H1 (cell line): Measurements from ENCODE around the gene HYAL1. TPM values are rescaled to one million over a fixed set of nuclear protein-coding genes. Genes with fewer than 3 reads are reported as not detected.

Experiments used
- CTCF ChIA-PET: fragments of 300-600 bp; sonication (Branson Sonifier 250); formaldehyde crosslinking; loops from one replicate; lab custom pipeline; 2021; ENCODE audit not compliant: partially characterized antibody; lab: Charles Lee
- POLR2A ChIA-PET: fragments of 300-600 bp; sonication (Branson Sonifier 250); formaldehyde crosslinking; loops from one replicate; lab custom pipeline; 2021; ENCODE audit warnings: inconsistent platforms; ENCODE audit not compliant: partially characterized antibody; lab: Charles Lee
- DNase-seq, 2 experiments: peaks; one replicate each; pipeline versions ENCODE4 v3.0.0 to v3.0.0-alpha.2; 2010 to 2022; ENCODE audit warnings: low spot score in 2 of 2, low read depth in 1 of 2, mixed read lengths in 1 of 2
- FAIRE-seq: peaks from 2 replicates; lab custom pipeline; 2011; peaks lifted over from hg19 to GRCh38; lab: Jason Lieb, UNC
- H2AFZ ChIP-seq: 2 replicates; pipeline ENCODE4 v1.8.1; 2012; ENCODE audit warnings: low read length, inconsistent platforms
- H2AK5ac ChIP-seq: 2 replicates; pipeline ENCODE4 v1.6.1; 2013; ENCODE audit warnings: low read depth, low read length
- H2BK120ac ChIP-seq: replicated peaks from 2 replicates; pipeline ENCODE3; 2013; ENCODE audit warnings: low read depth, low read length, inconsistent platforms
- H2BK12ac ChIP-seq: 2 replicates; pipeline ENCODE4 v1.6.1; 2013; ENCODE audit warnings: low read depth, low read length
- H2BK15ac ChIP-seq: 2 replicates; pipeline ENCODE4 v1.6.1; 2013; ENCODE audit warnings: low read length
- H2BK20ac ChIP-seq: 2 replicates; pipeline ENCODE4 v1.6.1; 2013; ENCODE audit warnings: low read length
- H2BK5ac ChIP-seq: 2 replicates; pipeline ENCODE4 v1.6.1; 2013; ENCODE audit warnings: low read depth, low read length
- H3K14ac ChIP-seq: 2 replicates; pipeline ENCODE4 v1.6.1; 2013; ENCODE audit warnings: inconsistent platforms; ENCODE audit not compliant: insufficient read length
- H3K18ac ChIP-seq: 2 replicates; pipeline ENCODE4 v1.6.1; 2013; ENCODE audit warnings: low read length; ENCODE audit errors: extremely low read depth
- H3K23ac ChIP-seq: 2 replicates; pipeline ENCODE4 v1.6.1; 2013; ENCODE audit warnings: inconsistent platforms; ENCODE audit not compliant: insufficient read length
- H3K23me2 ChIP-seq: 2 replicates; pipeline ENCODE4 v1.6.1; 2013; ENCODE audit warnings: low read depth, low read length
- H3K27ac ChIP-seq: 2 replicates; pipeline ENCODE4 v1.6.1; 2011; ENCODE audit warnings: low read depth, low read length, inconsistent platforms
- H3K27me3 ChIP-seq, 4 experiments: replicated peaks in 1 of 4; 1 replicate in 1 of 4; 2 replicates in 3 of 4; pipeline versions ENCODE4 v1.6.1 to v1.8.1; 2011 to 2013; ENCODE audit warnings: low read length in 3 of 4, mild to moderate bottlenecking in 3 of 4, inconsistent platforms in 2 of 4, mixed read lengths in 2 of 4, moderate library complexity in 1 of 4; ENCODE audit not compliant: control insufficient read depth in 3 of 4, insufficient read depth in 3 of 4; ENCODE audit errors: extremely low read depth in 1 of 4
- H3K36me3 ChIP-seq, 4 experiments: 2 replicates each; pipeline versions ENCODE4 v1.6.1 to v1.8.1; 2011 to 2013; ENCODE audit warnings: mild to moderate bottlenecking in 4 of 4, low read length in 3 of 4, moderate library complexity in 2 of 4, control low read depth in 1 of 4, inconsistent platforms in 1 of 4; ENCODE audit not compliant: insufficient read depth in 4 of 4, control insufficient read depth in 2 of 4
- H3K4ac ChIP-seq: replicated peaks from 2 replicates; pipeline ENCODE3; 2013; ENCODE audit warnings: low read length, low read depth, mixed read lengths, inconsistent platforms; ENCODE audit not compliant: insufficient read length
- H3K4me1 ChIP-seq, 4 experiments: replicated peaks in 1 of 4; 1 replicate in 1 of 4; 2 replicates in 3 of 4; pipeline versions ENCODE4 v1.6.1 to v1.8.1; 2011 to 2013; ENCODE audit warnings: low read length in 3 of 4, inconsistent platforms in 2 of 4, mixed read lengths in 1 of 4; ENCODE audit not compliant: insufficient read depth in 4 of 4, control insufficient read depth in 3 of 4
- H3K4me2 ChIP-seq, 2 experiments: 2 replicates each; pipeline versions ENCODE4 v1.6.1 to v1.8.1; 2011 to 2013; ENCODE audit warnings: low read depth in 2 of 2, low read length in 2 of 2, control low read depth in 1 of 2, inconsistent platforms in 1 of 2, mild to moderate bottlenecking in 1 of 2; ENCODE audit not compliant: insufficient read depth in 1 of 2
- H3K4me3 ChIP-seq, 4 experiments: fragments of 200-600, 300-600 bp in 1 of 4; sonication (generic), shearing (Covaris generic), sonication (Bioruptor Twin) in 1 of 4; 2 replicates each; pipeline versions ENCODE4 v1.5.1 to v1.8.1; 2011 to 2016; ENCODE audit warnings: low read length in 4 of 4, low read depth in 3 of 4, control low read depth in 2 of 4, inconsistent platforms in 2 of 4, mild to moderate bottlenecking in 2 of 4, mixed read lengths in 1 of 4, moderate library complexity in 1 of 4; ENCODE audit not compliant: insufficient read depth in 2 of 4; ENCODE audit errors: extremely low read depth in 1 of 4
- H3K56ac ChIP-seq: replicated peaks from 2 replicates; pipeline ENCODE3; 2013; ENCODE audit warnings: low read depth, mild to moderate bottlenecking, mixed read lengths, low read length, inconsistent platforms; ENCODE audit not compliant: insufficient read length
- H3K79me1 ChIP-seq: 2 replicates; pipeline ENCODE4 v1.6.1; 2013; ENCODE audit warnings: low read depth, low read length, control low read depth
- H3K79me2 ChIP-seq, 2 experiments: 2 replicates each; pipeline versions ENCODE4 v1.6.1 to v1.8.1; 2012 to 2013; ENCODE audit warnings: low read length in 2 of 2, mild to moderate bottlenecking in 2 of 2, inconsistent platforms in 1 of 2; ENCODE audit not compliant: insufficient read depth in 2 of 2, control insufficient read depth in 1 of 2
- H3K9ac ChIP-seq, 4 experiments: replicated peaks in 1 of 4; 1 replicate in 1 of 4; 2 replicates in 3 of 4; pipeline versions ENCODE4 v1.6.1 to v1.8.1; 2011 to 2013; ENCODE audit warnings: low read depth in 3 of 4, low read length in 3 of 4, control low read depth in 2 of 4, mild to moderate bottlenecking in 2 of 4, moderate library complexity in 2 of 4, inconsistent platforms in 1 of 4; ENCODE audit errors: extremely low read depth in 1 of 4
- H3K9me3 ChIP-seq, 2 experiments: 2 replicates each; pipeline versions ENCODE4 v1.6.1 to v1.8.1; 2012 to 2013; ENCODE audit warnings: mild to moderate bottlenecking in 2 of 2, moderate library complexity in 2 of 2, control low read depth in 1 of 2, inconsistent platforms in 1 of 2, low read depth in 1 of 2, low read length in 1 of 2, mixed read lengths in 1 of 2; ENCODE audit not compliant: insufficient read depth in 2 of 2
- H4K20me1 ChIP-seq, 2 experiments: replicated peaks in 1 of 2; 2 replicates each; pipeline versions ENCODE3 to v1.8.1; 2011 to 2013; ENCODE audit warnings: inconsistent platforms in 2 of 2, low read length in 2 of 2, mild to moderate bottlenecking in 1 of 2; ENCODE audit not compliant: insufficient read depth in 2 of 2, control insufficient read depth in 1 of 2
- H4K5ac ChIP-seq: 2 replicates; pipeline ENCODE4 v1.6.1; 2013; ENCODE audit warnings: low read length, low read depth, mixed read lengths, inconsistent platforms; ENCODE audit not compliant: insufficient read length
- H4K8ac ChIP-seq: 2 replicates; pipeline ENCODE4 v1.8.0; 2013; ENCODE audit warnings: mild to moderate bottlenecking, moderate library complexity, low read length, inconsistent platforms; ENCODE audit not compliant: insufficient read depth; ENCODE audit errors: extremely low read depth
- H4K91ac ChIP-seq: replicated peaks from 2 replicates; pipeline ENCODE3; 2013; ENCODE audit warnings: low read length, mixed read lengths, inconsistent platforms; ENCODE audit not compliant: insufficient read length
- JUN ChIP-seq: IDR thresholded peaks from 2 replicates; pipeline ENCODE4 v1.6.1; 2011; ENCODE audit warnings: low read depth, mild to moderate bottlenecking, improper control_type of control experiment, low read length
- JUND ChIP-seq: IDR thresholded peaks from 2 replicates; pipeline ENCODE4 v1.6.1; 2011; ENCODE audit warnings: mild to moderate bottlenecking, improper control_type of control experiment, low read length
- WGBS, 2 experiments: shearing (Covaris generic) in 1 of 2; methylation state at CpG; one replicate each; pipeline versions ENCODE4 v1.1.6 to v1.1.7; 2013 to 2015; ENCODE audit warnings: low lambda C conversion rate in 2 of 2, mixed read lengths in 2 of 2, inconsistent platforms in 1 of 2, low coverage in 1 of 2, missing lambda C conversion rate in 1 of 2; ENCODE audit not compliant: insufficient replicate concordance in 2 of 2, insufficient coverage in 1 of 2, insufficient read length in 1 of 2; ENCODE audit errors: extremely low coverage in 1 of 2, missing lambda C conversion rate in 1 of 2; 5-methylcytosine and 5-hydroxymethylcytosine counted together
- polyA plus RNA-seq, 7 experiments: library from polyadenylated mRNA; depleted of rRNA in 3 of 7; stranded (reverse) in 5 of 7; unstranded in 2 of 7; fragments of >200 nt in 5 of 7; fragments of 200-250 nt in 2 of 7; gene quantifications; 1 replicate in 5 of 7; 2 replicates in 1 of 7; 4 replicates in 1 of 7; pipeline versions ENCODE4 v1.2.1 to v1.2.3, GENCODE V29; 2011 to 2013; ENCODE audit warnings: missing spikeins in 2 of 7, mixed read lengths in 2 of 7
- total RNA-seq: library from RNA; stranded (reverse); fragmentation: NEBNext Ultra II Directional; extraction: Animal tissue kit (Norgen Biotek cat#: 25700); gene quantifications from 2 replicates; pipeline ENCODE4 v1.2.1, GENCODE V29; 2021

Gene HYAL1
- total and polyA plus RNA-seq, 2 of the 8 experiments (the other 6 are each of a cell fraction or from before 2014, with no cell fraction given) = 2.0 to 5.4 TPM

GRCh38 chr3:50316657-50317242, 13.4 kb upstream of the HYAL1 start:
- H3K4me2 ChIP-seq = no peak overlapping the region; a peak in 1 of 4 replicates
- WGBS, 2 experiments = 91% methylated on average over 9 of the region's 9 CpGs; no CpG with 5 or more reads in 1 of the 2 experiments
- H3K4me3 ChIP-seq = no peak overlapping the region; a peak in 1 of 8 replicates
- peaks cover 16 to 34% (median 28%) of the 10 kb centered on the region in 4 experiments for H3K36me3 ChIP-seq
- peaks cover 20% of the 10 kb centered on the region for H3K79me1 ChIP-seq
- no peak overlapping the region for H4K5ac ChIP-seq
- no peak overlapping the region for H3K56ac ChIP-seq
- H3K27me3 ChIP-seq = no peaks in the 10 kb centered on the region
- DNase-seq = no peak
- no peak for FAIRE-seq
- H3K9ac ChIP-seq = peak overlapping the region in 1 of 4 experiments; percentile 10; a peak in 1 of 7 replicates
- H3K4ac ChIP-seq = no peak overlapping the region
- no peak overlapping the region for H3K18ac ChIP-seq
- ChIA-PET CTCF (interaction anchor here (1.2 to 3.6 kb wide), 2 partner anchors 11 to 14 kb away, joined by 4 to 17 read pairs; partner anchors contain the start of genes HYAL1 and TUSC2), POLR2A (interaction anchor here (6.3 to 12.6 kb wide), 2 partner anchors 13 to 15 kb away, joined by 36 to 149 read pairs; partner anchors contain the start of genes HYAL1, HYAL3, NAA80 and TUSC2)
- peaks cover 0 to 12% (median 9%) of the 10 kb centered on the region in 4 experiments; a peak in 6 of 7 replicates for H3K4me1 ChIP-seq
- TF ChIP-seq JUND (peak; percentile 35; the same call in 1 of the 2 replicates), JUN (no peak)
- no peak overlapping the region for H4K91ac ChIP-seq
- H3K23ac ChIP-seq = no peak overlapping the region
- no peak overlapping the region for H3K27ac ChIP-seq
- 0 out of 2 replicates have a peak overlapping the region, but pooled peaks have one; percentile 54 for H4K8ac ChIP-seq
- peaks cover 19 to 35% of the 10 kb centered on the region in 2 experiments for H4K20me1 ChIP-seq
- no peak overlapping the region for H2BK20ac ChIP-seq
- H2BK5ac ChIP-seq = 0 out of 2 replicates have a peak overlapping the region, but pooled peaks have one; percentile 71
- H2AFZ ChIP-seq = no peak overlapping the region
- H3K23me2 ChIP-seq = peaks cover 7% of the 10 kb centered on the region
- peaks cover 0 to 4% of the 10 kb centered on the region in 2 experiments; a peak in 1 of 4 replicates for H3K9me3 ChIP-seq
- no peak overlapping the region for H2AK5ac ChIP-seq
- no peak overlapping the region for H2BK120ac ChIP-seq
- no peak overlapping the region for H3K14ac ChIP-seq
- no peak overlapping the region for H2BK15ac ChIP-seq
- H3K79me2 ChIP-seq = peaks cover 0 to 25% of the 10 kb centered on the region in 2 experiments; a peak in 3 of 4 replicates
- H2BK12ac ChIP-seq = no peak overlapping the region
